Esophagus muscularis mucosa (tissue), 4 donors: ENCODE results near the gene PPP1R27. TPM values are rescaled to one million over a fixed set of nuclear protein-coding genes. Genes with fewer than 3 reads are reported as not detected.

Source experiments
- DNase-seq: peaks from one replicate; pipeline ENCODE4 v3.0.0-alpha.2; 2017; ENCODE audit errors: extremely low spot score
- H3K27ac ChIP-seq, 4 donors: fragments of 200-600 bp; sonication (generic); replicated peaks in 1 of 4; 1 replicate in 3 of 4; 2 replicates in 1 of 4; pipeline ENCODE4 v1.5.1; 2016 to 2019; ENCODE audit warnings: mild to moderate bottlenecking in 1 of 4
- H3K27me3 ChIP-seq, 4 donors: fragments of 200-600 bp; sonication (generic); one replicate each; pipeline versions ENCODE4 v1.5.1 to v1.6.0; 2016 to 2019
- H3K36me3 ChIP-seq, 4 donors: fragments of 200-600 bp; sonication (generic); one replicate each; pipeline ENCODE4 v1.5.1; 2016 to 2019
- H3K4me1 ChIP-seq, 4 donors: fragments of 200-600 bp; sonication (generic); one replicate each; pipeline ENCODE4 v1.5.1; 2016 to 2019
- H3K4me3 ChIP-seq, 4 donors: fragments of 200-600 bp; sonication (generic); 1 replicate in 2 of 4; 2 replicates in 2 of 4; pipeline ENCODE4 v1.5.1; 2016 to 2019; ENCODE audit warnings: mild to moderate bottlenecking in 4 of 4, moderate library complexity in 1 of 4
- H3K9me3 ChIP-seq, 4 donors: fragments of 200-600 bp; sonication (generic); 1 replicate in 3 of 4; 2 replicates in 1 of 4; pipeline ENCODE4 v1.5.1; 2016 to 2019
- CTCF ChIP-seq, 3 experiments: fragments of 200-600 bp in 2 of 3; fragments of 450-650 bp in 1 of 3; sonication (generic) in 2 of 3; IDR thresholded peaks; one replicate each; pipeline ENCODE4 v1.5.1; 2017 to 2019; ENCODE audit warnings: antibody characterized with exemption in 3 of 3, mild to moderate bottlenecking in 2 of 3, moderate library complexity in 1 of 3
- EP300 ChIP-seq: sonication (generic); formaldehyde crosslinking; IDR thresholded peaks from one replicate; pipeline ENCODE4 v1.6.1; 2017; ENCODE audit warnings: antibody characterized with exemption
- POLR2A ChIP-seq: fragments of 450-650 bp; IDR thresholded peaks from one replicate; pipeline ENCODE4 v1.6.1; 2017; ENCODE audit warnings: antibody characterized with exemption, moderate library complexity, mild to moderate bottlenecking, low read depth
- POLR2AphosphoS5 ChIP-seq, 2 donors: sonication (generic); formaldehyde crosslinking; IDR thresholded peaks; one replicate each; pipeline ENCODE4 v1.6.1; 2017; ENCODE audit warnings: antibody characterized with exemption in 2 of 2
- WGBS: methylation state at CpG from one replicate; pipeline ENCODE4 v1.1.5; 2018; 5-methylcytosine and 5-hydroxymethylcytosine counted together
- intact Hi-C: fragments of 100-400 bp; cut with DNase I; formaldehyde crosslinking; loops from one replicate; pipeline ENCODE4 v1.15.1; 2023
- total RNA-seq, 4 donors: library from RNA; depleted of rRNA; stranded (reverse); fragments of >200 nt; gene quantifications; one replicate each; pipeline versions ENCODE4 v1.1.0 to v1.2.1, GENCODE V29; 2016

The PPP1R27 gene
- total RNA-seq, 4 donors from 2014 or later = not detected

- H3K27me3 ChIP-seq = peaks cover 0 to 89% (median 6%) of the 10 kb centered on the region in 4 donors
Measured at GRCh38 chr17:81814748-81815645, 19.9 kb downstream of the PPP1R27 start.

GRCh38 chr17:81813861-81814683 is 20.8 kb downstream of the PPP1R27 start:
- intact Hi-C loops = no loop called here
- Histone ChIP-seq H3K36me3 (no peaks in the 10 kb centered on the region), H3K4me3 (no peak overlapping the region), H3K4me1 (no peaks in the 10 kb centered on the region), H3K9me3 (no peaks in the 10 kb centered on the region), H3K27ac (no peak overlapping the region), H3K27me3 (peaks cover 0 to 89% (median 11%) of the 10 kb centered on the region in 4 donors)
- TF ChIP-seq POLR2AphosphoS5 (IDR thresholded peaks at IDR 0.05) = no peak
- TF ChIP-seq EP300 = no peak
- TF ChIP-seq POLR2A = no peak
- TF ChIP-seq CTCF (IDR thresholded peaks at IDR 0.05) = no peak
- DNase-seq = no peak
- 89% methylated on average over 12 of the region's 41 CpGs for WGBS

More at GRCh38 chr17:81814748-81815645, 19.9 kb downstream of the PPP1R27 start:
- DNase-seq = no peak
- Histone ChIP-seq H3K36me3 (no peaks in the 10 kb centered on the region), H3K4me3 (no peak overlapping the region), H3K9me3 (no peaks in the 10 kb centered on the region), H3K4me1 (no peaks in the 10 kb centered on the region), H3K27ac (no peak overlapping the region)
- 76% methylated on average over 20 of the region's 24 CpGs for WGBS
- intact Hi-C loops = no loop called here
- no peak for TF ChIP-seq POLR2A
- no peak for TF ChIP-seq CTCF (IDR thresholded peaks at IDR 0.05)
- TF ChIP-seq POLR2AphosphoS5 (IDR thresholded peaks at IDR 0.05) = no peak
- TF ChIP-seq EP300 = no peak

GRCh38 chr17:81813371-81813684 is 21.5 kb downstream of the PPP1R27 start:
- Histone ChIP-seq H3K9me3 (no peaks in the 10 kb centered on the region), H3K36me3 (no peaks in the 10 kb centered on the region), H3K4me3 (no peak overlapping the region), H3K27ac (no peak overlapping the region), H3K4me1 (no peaks in the 10 kb centered on the region), H3K27me3 (peaks cover 0 to 93% (median 11%) of the 10 kb centered on the region in 4 donors)
- TF ChIP-seq POLR2A = no peak
- TF ChIP-seq CTCF (IDR thresholded peaks at IDR 0.05) = no peak
- no peak for TF ChIP-seq EP300
- no peak for TF ChIP-seq POLR2AphosphoS5 (IDR thresholded peaks at IDR 0.05)
- 91% methylated on average over 11 of the region's 15 CpGs for WGBS
- intact Hi-C loops = no loop called here
- DNase-seq = no peak

GRCh38 chr17:81812571-81813370 is 22.1 kb downstream of the PPP1R27 start:
- Histone ChIP-seq H3K4me1 (no peaks in the 10 kb centered on the region), H3K36me3 (no peaks in the 10 kb centered on the region), H3K9me3 (no peaks in the 10 kb centered on the region), H3K4me3 (no peak overlapping the region), H3K27me3 (peaks cover 0 to 95% (median 11%) of the 10 kb centered on the region in 4 donors), H3K27ac (no peak overlapping the region)
- TF ChIP-seq POLR2A (no peak), POLR2AphosphoS5 (IDR thresholded peaks at IDR 0.05) (no peak), CTCF (IDR thresholded peaks at IDR 0.05) (no peak), EP300 (no peak)
- intact Hi-C loops = no loop called here
- no peak for DNase-seq
- WGBS = 84% methylated on average over 29 of the region's 45 CpGs
